ENCODE measurements around the gene DLGAP1.
A peak's percentile ranks its signal among the peaks of the same experiment; 100 is the strongest.

Gene DLGAP1

GRCh38 chr18:3481696-3482210, 973.4 kb downstream of the DLGAP1 start:
- TF ChIP-seq ESRRG (CRISPR knock-in tag; IDR thresholded peaks at IDR 0.05) (no peak), OSR1 (CRISPR knock-in tag; IDR thresholded peaks at IDR 0.05) (no peak), GLIS3 (CRISPR knock-in tag; IDR thresholded peaks at IDR 0.05) (no peak), ISL1 (CRISPR knock-in tag; IDR thresholded peaks at IDR 0.05) (no peak), ZC3H10 (CRISPR knock-in tag; IDR thresholded peaks at IDR 0.05) (no peak), RARB (CRISPR knock-in tag; IDR thresholded peaks at IDR 0.05) (no peak), PPARA (CRISPR knock-in tag; IDR thresholded peaks at IDR 0.05; ENCODE audit: borderline replicate concordance) (no peak), PATZ1 (CRISPR knock-in tag; IDR thresholded peaks at IDR 0.05; ENCODE audit: borderline replicate concordance) (no peak), ZFP3 (CRISPR knock-in tag; IDR thresholded peaks at IDR 0.05) (no peak), ZNF8 (CRISPR knock-in tag; IDR thresholded peaks at IDR 0.05) (no peak), SNAI2 (CRISPR knock-in tag; IDR thresholded peaks at IDR 0.05) (no peak), TOX (CRISPR knock-in tag; IDR thresholded peaks at IDR 0.05; ENCODE audit: borderline replicate concordance) (no peak), CSRNP3 (CRISPR knock-in tag; IDR thresholded peaks at IDR 0.05) (no peak), POU6F1 (CRISPR knock-in tag; IDR thresholded peaks at IDR 0.05; ENCODE audit: borderline replicate concordance, low read depth) (no peak)
- peak; percentile 92 for ATAC-seq

- TF ChIP-seq ZFP3 (CRISPR knock-in tag; IDR thresholded peaks at IDR 0.05) (no peak), BACH2 (CRISPR knock-in tag; IDR thresholded peaks at IDR 0.05; ENCODE audit: borderline replicate concordance) (no peak), OSR1 (CRISPR knock-in tag; IDR thresholded peaks at IDR 0.05) (no peak), ZNF70 (CRISPR knock-in tag; IDR thresholded peaks at IDR 0.05) (no peak), CSDC2 (CRISPR knock-in tag; IDR thresholded peaks at IDR 0.05) (no peak), ZFP30 (CRISPR knock-in tag; IDR thresholded peaks at IDR 0.05) (no peak), SNAI2 (CRISPR knock-in tag; IDR thresholded peaks at IDR 0.05) (no peak), RARB (CRISPR knock-in tag; IDR thresholded peaks at IDR 0.05) (no peak), ZNF8 (CRISPR knock-in tag; IDR thresholded peaks at IDR 0.05) (no peak), PATZ1 (CRISPR knock-in tag; IDR thresholded peaks at IDR 0.05; ENCODE audit: borderline replicate concordance) (no peak), POU6F1 (CRISPR knock-in tag; IDR thresholded peaks at IDR 0.05; ENCODE audit: borderline replicate concordance, low read depth) (no peak), TCF4 (CRISPR knock-in tag; IDR thresholded peaks at IDR 0.05; ENCODE audit: borderline replicate concordance) (no peak), ZNF565 (CRISPR knock-in tag; conservative IDR thresholded peaks at IDR 0.05; ENCODE audit: low read depth) (no peak), TSHZ2 (CRISPR knock-in tag; IDR thresholded peaks at IDR 0.05) (no peak), ESRRG (CRISPR knock-in tag; IDR thresholded peaks at IDR 0.05) (no peak), CSRNP3 (CRISPR knock-in tag; IDR thresholded peaks at IDR 0.05) (no peak)
- ATAC-seq = no peak
These were observed 974.1 kb downstream of the DLGAP1 start for GRCh38 chr18:3480827-3481573.

Data from SK-N-SH treated with all-trans-retinoic acid at 6 μM for 48 hours (cell line).